ENCODE results near the gene SNRPB2. TPM values are rescaled to one million over a fixed set of nuclear protein-coding genes. Genes with fewer than 3 reads are reported as not detected.

SNRPB2 gene
- total RNA-seq, 1 donor: 51.4 TPM

DNA sequence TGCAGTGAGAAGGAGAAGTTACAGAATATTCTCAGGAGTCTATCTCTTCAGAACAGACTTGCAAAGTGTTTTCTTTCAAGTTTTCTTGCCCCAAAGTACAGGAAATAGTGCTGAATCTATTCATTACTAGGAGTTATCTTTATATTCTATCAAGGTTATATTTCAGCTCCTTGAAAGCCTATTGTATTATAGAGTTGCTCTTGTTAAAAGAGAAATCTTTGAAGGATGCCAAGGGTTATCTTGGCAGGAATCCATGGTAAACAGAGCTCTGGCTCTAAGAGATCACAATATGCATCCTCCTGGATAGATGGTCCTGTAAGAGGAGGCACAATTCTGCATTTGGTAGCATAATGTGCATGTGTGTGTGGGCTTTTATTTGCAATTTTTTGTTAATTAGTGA, 21.2 kb upstream of the SNRPB2 start:
- no peak for DNase-seq (ENCODE audit: low read depth)
- TF ChIP-seq, protein P1, sequence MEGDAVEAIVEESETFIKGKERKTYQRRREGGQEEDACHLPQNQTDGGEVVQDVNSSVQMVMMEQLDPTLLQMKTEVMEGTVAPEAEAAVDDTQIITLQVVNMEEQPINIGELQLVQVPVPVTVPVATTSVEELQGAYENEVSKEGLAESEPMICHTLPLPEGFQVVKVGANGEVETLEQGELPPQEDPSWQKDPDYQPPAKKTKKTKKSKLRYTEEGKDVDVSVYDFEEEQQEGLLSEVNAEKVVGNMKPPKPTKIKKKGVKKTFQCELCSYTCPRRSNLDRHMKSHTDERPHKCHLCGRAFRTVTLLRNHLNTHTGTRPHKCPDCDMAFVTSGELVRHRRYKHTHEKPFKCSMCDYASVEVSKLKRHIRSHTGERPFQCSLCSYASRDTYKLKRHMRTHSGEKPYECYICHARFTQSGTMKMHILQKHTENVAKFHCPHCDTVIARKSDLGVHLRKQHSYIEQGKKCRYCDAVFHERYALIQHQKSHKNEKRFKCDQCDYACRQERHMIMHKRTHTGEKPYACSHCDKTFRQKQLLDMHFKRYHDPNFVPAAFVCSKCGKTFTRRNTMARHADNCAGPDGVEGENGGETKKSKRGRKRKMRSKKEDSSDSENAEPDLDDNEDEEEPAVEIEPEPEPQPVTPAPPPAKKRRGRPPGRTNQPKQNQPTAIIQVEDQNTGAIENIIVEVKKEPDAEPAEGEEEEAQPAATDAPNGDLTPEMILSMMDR (IDR thresholded peaks at IDR 0.05; ENCODE audit: insufficient read depth, low read depth, low read length): no peak
- H3K4me3 ChIP-seq (ENCODE audit: low read depth, low read length): no peak overlapping the region

DNA sequence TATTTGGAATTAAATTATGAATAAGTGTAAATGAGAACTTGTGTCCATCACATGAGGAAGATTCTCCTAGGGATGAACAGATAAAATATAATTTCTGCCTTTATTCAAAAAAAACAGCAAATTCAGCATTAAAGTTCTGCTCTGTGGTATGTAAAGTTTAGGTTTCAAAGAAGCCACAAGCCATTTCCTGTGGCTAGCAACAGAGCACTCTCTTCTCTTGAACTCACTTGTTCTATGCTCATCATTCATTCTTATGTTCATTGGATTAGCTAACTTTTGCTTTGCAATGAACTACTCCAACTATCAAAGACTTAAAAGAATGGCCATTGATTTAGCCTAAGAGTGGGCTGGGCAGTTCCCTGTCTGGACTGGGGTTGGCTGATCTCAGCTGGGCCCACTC, 20.8 kb upstream of the SNRPB2 start:
- no peak for DNase-seq (ENCODE audit: low read depth)
- TF ChIP-seq, protein P1 (IDR thresholded peaks at IDR 0.05; ENCODE audit: insufficient read depth, low read depth, low read length): no peak
- H3K4me3 ChIP-seq (ENCODE audit: low read depth, low read length): no peak overlapping the region

DNA sequence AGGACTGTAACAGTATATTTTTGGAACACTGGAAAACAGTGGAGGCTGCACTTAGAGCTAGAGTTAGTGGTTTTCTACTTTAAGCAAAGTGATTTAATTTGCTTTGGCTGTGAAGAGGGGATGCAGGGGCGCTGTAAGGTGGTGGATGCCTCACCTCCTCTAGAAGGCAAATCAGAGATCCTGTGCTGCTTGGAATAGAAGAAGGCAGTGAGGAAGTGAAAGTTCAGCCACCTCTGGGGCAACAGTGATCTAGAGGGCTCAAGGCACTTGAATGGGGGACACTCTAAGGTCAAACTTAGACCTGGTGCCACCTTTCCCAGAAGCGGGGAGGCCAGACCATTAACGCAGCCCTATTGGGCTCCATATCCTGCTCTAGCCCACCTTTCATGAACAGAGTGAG, 19.0 kb upstream of the SNRPB2 start:
- H3K4me3 ChIP-seq (ENCODE audit: low read depth, low read length): no peak overlapping the region

DNA sequence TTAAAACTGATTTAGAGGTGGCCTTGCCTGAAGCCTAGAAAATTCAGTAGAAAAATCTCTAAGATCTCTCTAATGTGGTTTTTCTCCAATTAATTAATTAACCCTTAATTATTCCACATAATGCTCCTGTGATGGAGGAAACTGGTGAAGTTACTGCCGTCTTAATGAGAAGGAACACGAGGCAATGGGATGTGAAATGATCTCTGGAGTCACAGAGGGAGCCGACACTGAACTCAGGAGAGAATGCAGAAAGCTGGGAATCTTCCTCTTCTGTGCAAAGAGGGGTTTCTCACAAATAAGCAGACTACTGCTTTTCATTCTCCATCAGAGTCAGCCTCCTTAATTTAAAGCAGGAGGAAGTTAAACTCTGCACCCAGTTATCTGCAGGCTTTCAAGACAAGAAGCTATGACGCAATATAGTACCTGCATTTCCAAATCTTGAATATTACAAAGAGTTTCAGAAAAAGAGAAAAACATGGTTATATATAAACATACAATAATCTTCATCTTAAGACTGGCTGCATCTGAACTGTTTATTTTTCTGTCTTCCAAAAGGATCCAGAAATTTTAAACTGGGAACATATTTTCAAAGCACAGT, 18.1 kb upstream of the SNRPB2 start:
- DNase-seq (ENCODE audit: low read depth): no peak
- TF ChIP-seq, protein P1 (IDR thresholded peaks at IDR 0.05; ENCODE audit: insufficient read depth, low read depth, low read length): no peak
- no peak overlapping the region for H3K4me3 ChIP-seq (ENCODE audit: low read depth, low read length)

More for the DNA sequence above, 19.0 kb upstream of the SNRPB2 start:
- TF ChIP-seq, protein P1 (IDR thresholded peaks at IDR 0.05; ENCODE audit: insufficient read depth, low read depth, low read length): no peak
- no peak for DNase-seq (ENCODE audit: low read depth)

DNA sequence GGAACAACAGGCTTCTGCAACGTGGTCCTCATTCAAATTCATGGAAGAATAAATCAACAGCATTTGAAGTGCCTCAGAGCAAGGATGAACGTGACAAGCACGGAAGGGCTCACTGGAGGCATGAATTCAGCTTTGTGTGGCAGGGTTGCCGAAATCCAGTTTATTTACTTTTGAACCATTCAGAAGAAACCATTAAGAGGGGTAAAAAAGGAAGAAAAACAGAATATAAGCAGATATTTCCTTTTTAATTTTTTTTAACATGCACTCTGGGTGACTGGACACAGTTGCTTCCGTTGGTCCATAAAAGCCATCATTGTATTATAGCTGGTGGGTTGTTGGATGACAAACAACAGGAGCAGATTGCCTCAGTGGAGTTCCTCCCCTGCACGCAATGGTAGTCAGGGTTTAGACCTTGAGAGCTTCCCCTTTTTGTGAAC, 17.3 kb upstream of the SNRPB2 start:
- TF ChIP-seq, protein P1 (IDR thresholded peaks at IDR 0.05; ENCODE audit: insufficient read depth, low read depth, low read length): no peak
- no peak overlapping the region for H3K4me3 ChIP-seq (ENCODE audit: low read depth, low read length)
- no peak for DNase-seq (ENCODE audit: low read depth)

DNA sequence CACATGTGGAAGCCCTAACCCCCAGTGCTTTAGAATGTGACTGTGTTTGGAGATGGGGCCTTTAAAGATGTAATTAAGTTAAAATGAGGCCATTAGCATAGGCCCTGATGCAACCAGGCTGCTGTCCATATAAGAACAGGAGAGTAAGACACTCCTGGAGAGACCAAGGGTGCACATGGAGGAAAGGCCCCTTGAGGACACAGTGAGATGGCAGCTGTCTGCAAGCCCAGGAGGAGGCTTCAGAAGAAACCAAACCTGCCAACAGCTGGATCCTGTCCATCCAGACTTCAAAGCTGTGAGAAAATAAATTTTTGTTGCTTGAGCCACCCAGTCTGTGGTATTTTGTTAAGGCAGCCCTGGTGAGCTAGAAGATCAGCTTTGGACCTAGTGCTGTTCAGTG, 16.8 kb upstream of the SNRPB2 start:
- TF ChIP-seq, protein P1 (IDR thresholded peaks at IDR 0.05; ENCODE audit: insufficient read depth, low read depth, low read length): no peak

DNA sequence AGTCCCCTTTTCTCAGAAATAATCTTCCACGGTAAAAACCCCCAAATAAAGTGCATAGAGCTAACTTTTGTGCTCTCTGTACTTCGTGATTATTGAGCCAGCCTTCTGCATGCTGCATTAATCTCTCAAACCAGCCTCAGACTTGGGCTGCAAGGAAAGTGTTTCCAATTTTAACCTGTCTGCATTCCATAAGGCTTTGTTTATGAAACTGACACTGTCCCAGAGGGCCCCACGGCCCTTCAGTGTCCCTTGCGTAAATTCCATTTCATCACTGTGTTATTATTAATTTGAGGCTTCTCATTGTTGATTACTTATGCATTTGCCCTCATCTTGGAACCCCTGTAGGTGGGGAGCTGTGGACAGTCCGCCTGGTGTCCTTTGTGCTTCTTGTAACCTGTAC, 15.6 kb upstream of the SNRPB2 start:
- TF ChIP-seq, protein P1 (IDR thresholded peaks at IDR 0.05; ENCODE audit: insufficient read depth, low read depth, low read length): no peak
- no peak for DNase-seq (ENCODE audit: low read depth)
- no peak overlapping the region for H3K4me3 ChIP-seq (ENCODE audit: low read depth, low read length)

More for the DNA sequence above, 16.8 kb upstream of the SNRPB2 start:
- DNase-seq (ENCODE audit: low read depth): no peak
- H3K4me3 ChIP-seq (ENCODE audit: low read depth, low read length): no peak overlapping the region

Data from fibroblast of villous mesenchyme (primary cell).